Measurements from ENCODE around the gene STX11.

STX11 gene

DNA sequence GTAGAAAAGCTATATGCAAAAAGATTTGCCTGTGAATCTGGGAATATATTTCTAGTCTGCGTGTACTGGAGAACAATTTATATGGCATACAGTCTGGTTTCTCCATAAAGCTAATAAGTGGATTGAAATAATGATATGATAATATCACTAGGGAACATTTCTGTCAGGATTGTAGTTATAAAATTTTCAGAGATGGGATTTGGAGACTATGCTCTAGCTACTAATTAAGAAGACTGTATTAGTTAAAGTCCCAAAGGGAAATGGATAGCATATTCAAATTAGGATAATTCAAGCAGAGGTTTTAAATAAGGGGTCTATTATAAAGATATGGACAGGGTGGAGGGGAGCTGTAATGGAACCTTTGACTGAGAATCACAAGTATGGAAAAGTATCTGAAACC, 7.2 kb upstream of the STX11 start:
- DNase-seq (ENCODE audit: low read depth), result no peak

DNA sequence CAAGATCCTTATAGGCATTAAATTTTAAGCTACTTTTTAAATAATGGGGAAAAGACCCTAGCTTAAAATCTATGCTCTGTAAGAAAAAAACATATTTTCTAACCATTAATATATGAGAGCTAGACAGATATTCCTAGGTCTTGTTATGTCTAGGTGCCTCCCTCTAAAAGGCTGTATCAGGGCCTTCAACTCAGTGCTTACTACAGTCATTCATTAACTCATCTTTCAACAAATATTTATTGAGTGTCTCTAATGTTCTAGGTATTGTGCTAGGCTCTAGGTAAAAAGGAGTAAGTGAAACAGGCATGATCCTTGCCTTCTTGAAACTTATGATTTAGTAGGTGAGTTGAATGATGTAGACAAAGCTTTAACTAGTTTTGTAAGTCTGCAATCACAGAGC, 6.4 kb upstream of the STX11 start:
- DNase-seq (ENCODE audit: low read depth), result no peak

- no peak for DNase-seq (ENCODE audit: low read depth)
These were observed 5.3 kb upstream of the STX11 start for GRCh38 chr6:144144996-144145395.

- no peak for DNase-seq (ENCODE audit: low read depth)
These were observed 4.8 kb upstream of the STX11 start for GRCh38 chr6:144145541-144145940.

DNA sequence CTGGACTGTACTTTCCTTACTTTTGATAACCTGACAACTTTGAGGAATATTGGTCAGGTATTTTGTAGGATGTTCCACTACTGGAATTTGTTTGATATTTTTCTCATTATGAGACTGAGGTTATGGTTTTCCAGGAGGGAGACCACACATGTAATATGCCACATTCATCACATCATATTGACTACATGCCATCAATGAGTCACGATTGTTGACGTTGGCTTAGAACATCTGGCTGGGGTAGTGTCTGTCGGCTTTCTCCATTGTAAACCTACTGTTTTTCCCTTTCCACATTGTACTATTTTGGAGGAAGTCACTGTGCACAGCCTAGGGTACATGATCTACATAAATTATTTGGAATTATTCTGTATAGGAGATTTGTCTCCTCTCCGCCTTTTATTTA, 1.4 kb upstream of the STX11 start:
- no peak for DNase-seq (ENCODE audit: low read depth)

GRCh38 chr6:144149558-144149893, 791 bp upstream of the STX11 start:
- DNase-seq (ENCODE audit: low read depth), result no peak

DNA sequence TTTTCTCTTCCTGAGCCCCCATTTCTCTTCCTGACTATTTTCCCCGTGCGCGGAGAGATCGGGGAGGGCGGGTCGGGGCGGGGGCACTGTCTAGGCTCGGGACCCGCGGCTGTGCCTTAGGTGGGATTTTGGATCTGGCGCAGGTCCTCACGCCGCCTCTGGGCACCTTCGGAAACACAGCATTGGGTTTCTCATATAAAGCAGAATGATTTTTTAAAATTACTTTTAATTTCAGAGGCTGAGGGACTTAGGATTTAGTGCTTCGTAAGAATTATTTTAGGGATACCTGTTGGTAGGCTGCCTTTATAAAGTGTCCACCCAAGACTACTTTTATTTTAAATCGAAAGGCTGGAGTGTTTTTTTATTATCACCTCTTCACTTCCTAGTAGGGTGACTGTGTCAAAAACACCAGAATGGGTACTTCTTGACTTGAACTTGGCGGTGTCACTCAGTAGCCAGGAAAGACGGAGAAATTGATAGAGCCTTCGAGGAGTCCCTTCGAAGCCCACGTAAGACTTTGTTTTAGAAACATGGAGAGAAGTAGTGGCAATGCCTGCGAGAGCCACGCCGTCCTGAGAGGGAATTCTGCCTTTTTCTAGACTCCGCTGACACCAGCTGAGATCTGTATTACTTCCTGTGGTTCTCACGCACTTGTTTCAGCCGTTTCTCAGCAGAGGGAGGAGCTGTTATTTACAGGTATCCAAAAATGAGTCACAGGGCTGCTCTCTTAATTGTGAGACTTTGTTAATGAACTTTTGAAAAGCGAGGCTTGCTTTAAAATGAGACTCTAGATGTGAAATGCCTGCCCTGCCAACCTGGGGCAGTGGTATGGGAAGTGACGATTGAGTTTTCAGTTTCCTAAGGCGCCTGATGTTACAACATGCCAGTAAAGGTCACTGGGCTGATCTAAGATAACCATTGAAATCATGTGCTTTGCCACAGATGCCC, 667 bp downstream of the STX11 start:
- DNase-seq (ENCODE audit: low read depth), result no peak

DNA sequence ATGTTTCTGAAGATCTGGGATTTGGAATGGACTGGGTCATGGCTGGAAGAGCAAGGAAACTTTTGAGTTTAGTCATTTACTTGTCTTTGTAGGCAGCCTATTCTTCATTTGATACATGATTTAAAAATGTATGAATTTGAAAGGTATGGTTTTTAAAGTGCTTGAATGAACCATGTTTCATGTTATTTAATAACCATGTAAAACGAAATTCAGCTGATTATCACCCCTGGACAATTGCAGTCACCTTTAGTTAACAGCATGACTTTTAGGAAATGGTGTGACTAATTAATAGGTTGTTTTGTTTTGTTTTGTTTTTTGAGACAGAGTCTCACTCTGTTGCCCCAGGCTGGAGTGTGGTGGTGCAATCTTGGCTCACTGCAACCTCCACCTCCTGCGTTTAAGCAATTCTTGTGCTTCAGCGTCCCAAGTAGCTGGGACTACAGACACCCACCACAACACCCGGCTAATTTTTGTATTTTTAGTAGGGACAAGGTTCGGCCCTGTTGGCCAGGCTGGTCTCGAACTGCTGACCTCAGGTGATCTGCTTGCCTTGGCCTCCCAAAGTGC, 2.1 kb downstream of the STX11 start:
- DNase-seq (ENCODE audit: low read depth), result no peak

GRCh38 chr6:144153260-144153659, 2.9 kb downstream of the STX11 start:
- no peak for DNase-seq (ENCODE audit: low read depth)

GRCh38 chr6:144153971-144154370, 3.7 kb downstream of the STX11 start:
- DNase-seq (ENCODE audit: low read depth), result no peak

- DNase-seq (ENCODE audit: low read depth), result no peak
These were observed 5.2 kb downstream of the STX11 start for GRCh38 chr6:144155529-144155928.

DNA sequence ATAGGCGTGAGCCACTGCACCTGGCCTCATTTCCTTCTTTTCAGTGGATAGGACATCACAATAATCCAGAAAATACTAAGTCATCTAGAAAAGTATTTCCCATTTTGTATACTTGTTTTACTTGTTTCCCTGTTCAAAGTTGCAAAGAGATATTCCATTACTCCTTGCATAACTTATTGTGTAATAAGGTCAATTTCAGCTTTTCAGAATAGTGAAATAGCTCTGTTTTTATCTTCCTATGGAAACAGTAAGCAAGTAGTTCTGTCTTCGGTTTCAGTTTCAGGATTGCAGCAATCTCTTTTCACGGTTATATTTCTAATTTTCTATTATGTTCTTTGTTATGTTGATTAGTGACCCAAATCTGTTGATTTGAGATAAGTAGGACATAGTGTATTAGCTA, 6.0 kb downstream of the STX11 start:
- DNase-seq (ENCODE audit: low read depth), result no peak

- no peak for DNase-seq (ENCODE audit: low read depth)
These were observed 6.7 kb downstream of the STX11 start for GRCh38 chr6:144156991-144157390.

GRCh38 chr6:144158133-144158532, 7.8 kb downstream of the STX11 start:
- peak; percentile 87 for DNase-seq (ENCODE audit: low read depth)

DNA sequence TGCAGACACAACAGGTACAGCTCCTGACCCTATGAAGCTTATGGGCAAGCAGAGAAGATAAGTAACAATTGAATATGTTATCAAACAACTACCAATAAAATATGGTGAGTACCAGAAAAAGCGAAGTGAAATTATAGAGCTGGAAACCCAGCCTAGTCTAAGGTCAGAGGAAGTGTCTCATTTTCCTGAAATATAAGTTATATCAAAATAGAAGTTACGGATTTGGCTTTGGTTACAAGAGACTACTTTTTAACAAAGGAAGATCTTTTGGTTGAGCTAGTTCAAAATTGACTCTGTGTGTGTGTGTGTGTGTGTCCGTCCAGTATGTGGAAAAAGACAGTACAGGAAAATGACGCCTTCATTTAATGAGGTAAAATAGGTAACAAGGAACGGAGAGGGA, 8.9 kb downstream of the STX11 start:
- DNase-seq (ENCODE audit: low read depth), result no peak

DNA sequence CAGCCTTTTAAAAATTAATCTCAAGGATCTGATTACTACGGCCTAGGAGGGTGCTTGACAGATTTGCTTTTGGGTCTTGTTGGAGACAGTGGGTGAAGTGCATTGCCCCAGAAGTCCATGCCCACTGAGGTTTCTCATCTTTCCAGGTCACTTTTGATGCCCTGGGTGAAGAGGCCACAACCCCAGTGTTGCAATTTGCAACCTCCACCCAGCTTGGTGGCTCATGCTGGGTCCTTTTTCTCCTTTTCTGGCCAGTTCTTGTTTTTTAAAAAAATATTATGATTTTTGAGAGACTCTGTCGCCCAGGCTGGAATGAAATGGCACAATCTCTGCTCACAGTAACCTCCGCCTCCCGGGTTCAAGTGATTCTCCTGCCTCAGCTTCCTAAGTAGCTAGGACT, 9.4 kb downstream of the STX11 start:
- no peak for DNase-seq (ENCODE audit: low read depth)

GRCh38 chr6:144160431-144161005, 10.2 kb downstream of the STX11 start:
- DNase-seq (ENCODE audit: low read depth), result no peak

DNA sequence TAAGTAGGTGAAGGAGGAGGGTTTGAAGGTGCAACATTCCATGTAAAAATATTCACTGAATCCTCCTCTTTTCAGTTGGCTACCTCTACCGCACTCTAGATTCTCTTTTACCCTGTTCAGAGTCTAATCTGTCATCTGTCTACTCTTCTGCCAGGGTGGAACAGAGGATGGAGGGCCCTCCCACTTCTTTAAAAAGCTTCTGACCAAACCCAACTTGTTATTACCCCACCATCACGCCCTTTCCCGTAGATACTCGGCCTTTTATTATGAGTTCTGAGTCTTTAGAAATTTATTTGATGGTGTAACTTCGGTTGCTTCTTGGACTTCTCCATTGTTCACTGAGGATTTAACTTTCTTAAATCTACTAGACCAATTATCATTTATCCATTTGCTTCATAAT, 11.7 kb downstream of the STX11 start:
- DNase-seq (ENCODE audit: low read depth), result no peak

DNA sequence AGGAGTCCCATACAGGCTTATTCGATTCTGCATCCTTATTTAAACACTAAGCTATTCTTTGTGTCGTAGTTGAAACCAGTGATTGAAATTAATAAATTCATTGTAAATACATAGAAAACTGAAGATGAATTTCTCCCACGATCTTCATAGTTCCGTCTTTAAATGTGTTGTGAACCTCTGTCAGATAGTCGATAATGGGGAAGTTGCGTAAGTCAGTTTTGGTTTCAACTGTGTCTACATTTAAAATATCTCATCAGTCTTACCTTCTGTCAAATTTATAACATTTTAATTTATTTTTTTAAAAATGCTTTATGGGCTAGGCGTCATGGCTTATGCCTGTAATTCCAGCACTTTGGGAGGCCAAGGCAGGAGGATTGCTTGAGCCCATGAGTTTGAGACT, 12.7 kb downstream of the STX11 start:
- DNase-seq (ENCODE audit: low read depth), result no peak

DNA sequence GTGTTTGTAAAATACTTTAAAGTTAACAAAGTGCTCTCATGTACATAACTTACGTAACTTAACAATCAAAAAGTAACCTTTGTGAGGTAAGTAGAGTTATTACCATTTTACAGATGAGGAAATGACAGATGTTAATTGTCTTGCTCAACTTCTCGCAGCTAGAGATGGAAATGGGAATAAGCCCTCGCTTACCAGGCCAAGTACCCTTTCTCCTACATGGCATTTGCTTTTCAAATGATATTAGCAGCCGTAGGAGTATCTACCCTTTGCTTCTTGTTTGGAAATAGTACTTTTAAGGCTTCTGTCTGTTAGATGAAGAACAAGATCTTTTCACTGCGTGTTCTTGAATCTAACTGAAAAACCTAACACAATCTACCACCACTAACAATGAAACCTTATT, 15.5 kb downstream of the STX11 start:
- no peak for DNase-seq (ENCODE audit: low read depth)

DNA sequence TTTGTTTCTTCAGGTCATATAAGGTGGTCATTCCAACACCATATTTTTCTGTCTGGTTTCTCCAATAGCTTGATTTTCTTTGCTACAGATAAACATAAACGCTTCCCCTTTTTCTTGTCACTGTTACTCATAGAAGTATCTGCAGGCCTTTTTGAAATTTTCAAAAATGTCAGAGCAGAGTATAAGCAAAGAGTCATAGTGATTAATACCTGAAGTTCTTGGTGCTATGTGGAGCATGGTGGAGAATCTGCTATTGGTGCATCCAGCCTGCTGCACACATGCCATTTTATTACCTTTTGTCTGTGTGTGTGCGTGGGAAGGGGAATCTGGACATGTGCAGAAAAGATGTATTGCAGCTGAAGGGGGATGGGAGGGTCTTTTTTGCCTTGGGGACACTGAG, 19.7 kb downstream of the STX11 start:
- DNase-seq (ENCODE audit: low read depth), result no peak

DNA sequence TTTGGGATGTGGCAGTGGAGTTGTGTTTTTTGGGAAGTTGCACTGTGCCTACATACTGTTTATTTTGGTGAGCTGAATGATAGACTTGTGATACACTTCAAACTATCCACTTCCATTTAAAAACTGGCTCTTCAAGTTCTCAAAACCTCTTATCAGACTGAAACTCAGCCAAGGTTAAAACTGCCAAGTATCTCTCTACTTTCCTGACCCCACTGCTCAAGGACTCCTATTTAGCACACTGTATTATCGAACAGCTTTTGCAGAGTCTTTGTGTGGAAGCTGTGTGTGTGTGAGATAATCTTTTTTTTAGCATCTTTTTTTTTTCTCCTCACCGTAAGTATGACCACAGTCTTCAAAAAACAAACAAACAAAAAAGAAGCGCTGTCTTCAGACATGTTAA, 21.1 kb downstream of the STX11 start:
- no peak for DNase-seq (ENCODE audit: low read depth)

DNA sequence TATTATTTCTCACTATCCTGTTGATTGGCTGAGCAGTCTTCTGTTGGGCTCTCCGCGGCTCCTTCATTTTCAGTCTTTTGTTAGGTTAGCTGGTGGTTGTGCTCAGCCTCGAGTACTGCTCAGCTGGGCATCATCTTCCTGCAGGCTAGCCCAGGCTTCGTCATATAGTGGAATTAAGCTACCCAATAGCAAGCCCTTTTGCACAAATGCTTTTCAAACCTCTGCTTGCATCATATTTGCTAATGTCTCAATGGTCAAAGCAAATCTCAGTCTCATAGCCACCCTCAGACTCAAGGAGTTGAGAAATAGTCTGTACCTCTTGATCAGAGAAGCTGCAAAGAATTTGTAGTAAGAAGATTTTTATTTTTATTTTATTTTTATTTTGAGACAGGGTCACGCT, 23.7 kb downstream of the STX11 start:
- DNase-seq (ENCODE audit: low read depth), result no peak

GRCh38 chr6:144176043-144176442, 25.7 kb downstream of the STX11 start:
- DNase-seq (ENCODE audit: low read depth), result no peak
